Effector memory CD8-positive, alpha-beta T cell (primary cell): ENCODE data around the gene ABO.

Experiments
- ATAC-seq: fragments of 150-1000 bp; cut with Tn5 transposase; replicated peaks from 2 replicates; pipeline ENCODE4 v1.10.0; 2021; ENCODE audit warnings: mild to moderate bottlenecking, moderate library complexity
- DNase-seq, 3 experiments: peaks; one replicate each; pipeline ENCODE4 v3.0.0; 2021
- H3K27ac Mint-ChIP-seq, 2 donors: one replicate each; pipeline ENCODE4 v1.8.0; 2022; ENCODE audit warnings: mild to moderate bottlenecking in 2 of 2, mixed read lengths in 2 of 2, moderate library complexity in 2 of 2
- H3K27me3 Mint-ChIP-seq, 2 donors: one replicate each; pipeline ENCODE4 v1.8.0; 2022; ENCODE audit warnings: mixed read lengths in 2 of 2
- H3K36me3 Mint-ChIP-seq: one replicate; pipeline ENCODE4 v1.8.0; 2022; ENCODE audit warnings: mild to moderate bottlenecking, moderate library complexity, mixed read lengths; ENCODE audit not compliant: insufficient read depth
- H3K4me1 Mint-ChIP-seq, 2 donors: one replicate each; pipeline ENCODE4 v1.8.0; 2022; ENCODE audit warnings: low read depth in 2 of 2, mixed read lengths in 2 of 2
- H3K4me3 Mint-ChIP-seq, 2 donors: one replicate each; pipeline ENCODE4 v1.8.0; 2022; ENCODE audit warnings: mild to moderate bottlenecking in 2 of 2, mixed read lengths in 2 of 2, moderate library complexity in 2 of 2
- H3K9me3 Mint-ChIP-seq, 2 donors: one replicate each; pipeline ENCODE4 v1.8.0; 2022; ENCODE audit warnings: mixed read lengths in 2 of 2

ABO gene

DNA sequence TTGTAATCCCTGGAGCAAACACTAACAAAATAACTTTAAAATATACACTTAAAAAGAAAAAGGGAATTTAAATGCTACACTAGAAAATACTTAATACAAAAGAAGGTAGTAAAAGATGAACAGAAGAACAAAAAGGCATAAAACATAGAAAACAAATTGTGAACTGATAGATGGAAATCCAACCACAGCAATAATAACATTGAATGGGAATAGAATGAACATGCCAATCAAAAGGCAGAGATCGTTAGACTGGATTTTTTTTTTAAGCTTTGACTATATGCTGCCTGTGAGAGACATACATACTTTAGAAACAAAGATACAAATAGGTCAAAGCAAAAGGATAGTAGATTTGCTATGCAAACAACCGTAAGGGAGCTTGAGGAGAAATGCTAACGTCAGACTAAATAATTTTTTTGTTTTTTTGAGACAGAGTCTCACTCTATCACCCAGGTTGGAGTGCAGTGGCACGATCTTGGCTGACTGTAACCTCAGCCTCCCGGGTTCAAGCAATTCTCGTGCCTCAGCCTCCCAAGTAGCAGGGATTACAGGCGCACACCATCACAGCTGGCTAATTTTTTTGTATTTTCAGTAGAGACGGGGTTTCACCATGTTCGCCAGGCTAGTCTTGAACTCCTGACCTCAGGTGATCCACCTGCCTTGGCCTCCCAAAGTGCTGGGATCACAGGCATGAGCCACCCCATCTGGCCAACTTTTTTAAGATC is 6.5 kb downstream of the ABO start:
- H3K9me3 Mint-ChIP-seq: no peaks in the 10 kb centered on the region
- H3K36me3 Mint-ChIP-seq: no peaks in the 10 kb centered on the region
- ATAC-seq: no peak
- no peaks in the 10 kb centered on the region for H3K4me1 Mint-ChIP-seq
- DNase-seq: no peak
- no peak overlapping the region for H3K27ac Mint-ChIP-seq
- H3K27me3 Mint-ChIP-seq: peaks cover 50 to 52% of the 10 kb centered on the region in 2 donors
- no peak overlapping the region for H3K4me3 Mint-ChIP-seq

DNA sequence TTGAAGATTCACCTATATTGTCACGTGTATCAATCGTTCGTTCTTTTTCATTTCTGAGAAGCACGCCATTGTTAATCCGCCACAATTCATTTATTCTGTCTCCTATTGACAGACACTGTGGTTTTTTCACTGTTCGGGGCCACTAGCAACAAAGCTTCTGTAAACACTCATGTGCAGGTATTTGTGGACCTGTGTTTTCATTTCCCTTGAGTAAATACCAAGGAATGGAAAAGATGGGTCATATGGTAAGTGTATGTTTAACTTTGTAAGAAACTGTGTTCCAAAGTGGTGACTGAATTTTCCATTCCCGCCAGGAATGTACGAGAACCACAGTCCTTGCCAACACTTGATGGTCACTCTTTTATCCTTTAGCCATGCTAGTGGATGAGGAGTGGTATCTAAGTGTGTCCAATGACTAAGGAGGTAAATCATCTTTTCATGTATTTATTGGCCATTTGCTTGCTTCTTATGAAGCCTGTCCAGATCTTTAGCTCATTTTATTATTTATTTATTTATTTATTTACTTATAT is 10.7 kb downstream of the ABO start:
- Mint-ChIP-seq H3K9me3 (no peaks in the 10 kb centered on the region), H3K4me1 (no peaks in the 10 kb centered on the region), H3K27ac (no peak overlapping the region), H3K4me3 (no peak overlapping the region), H3K36me3 (no peaks in the 10 kb centered on the region), H3K27me3 (peaks cover 45 to 54% of the 10 kb centered on the region in 2 donors)
- DNase-seq: no peak
- no peak for ATAC-seq

DNA sequence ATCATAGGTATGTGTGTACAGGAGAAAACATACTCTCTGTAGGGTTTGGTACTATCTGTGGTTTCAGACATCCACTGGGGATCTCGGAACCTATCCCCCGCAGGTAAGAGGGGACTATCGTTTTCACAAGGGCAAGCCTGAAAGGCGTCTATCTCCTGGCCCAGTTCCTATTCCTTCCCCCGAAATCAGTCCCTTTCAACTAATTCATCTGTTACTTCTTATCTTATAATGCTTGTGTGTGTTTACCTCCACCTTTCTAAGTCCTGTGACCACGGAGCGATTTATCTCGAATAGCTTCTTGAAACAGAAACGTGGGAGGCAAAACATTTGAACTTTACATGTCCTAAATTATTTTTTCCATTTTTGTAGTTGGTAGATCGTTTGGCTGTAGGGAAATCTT is 11.4 kb downstream of the ABO start:
- no peak for ATAC-seq
- no peaks in the 10 kb centered on the region for H3K36me3 Mint-ChIP-seq
- peaks cover 43 to 55% of the 10 kb centered on the region in 2 donors for H3K27me3 Mint-ChIP-seq
- no peak for DNase-seq
- H3K9me3 Mint-ChIP-seq: no peaks in the 10 kb centered on the region
- no peak overlapping the region for H3K4me3 Mint-ChIP-seq
- H3K4me1 Mint-ChIP-seq: no peaks in the 10 kb centered on the region
- no peak overlapping the region for H3K27ac Mint-ChIP-seq

DNA sequence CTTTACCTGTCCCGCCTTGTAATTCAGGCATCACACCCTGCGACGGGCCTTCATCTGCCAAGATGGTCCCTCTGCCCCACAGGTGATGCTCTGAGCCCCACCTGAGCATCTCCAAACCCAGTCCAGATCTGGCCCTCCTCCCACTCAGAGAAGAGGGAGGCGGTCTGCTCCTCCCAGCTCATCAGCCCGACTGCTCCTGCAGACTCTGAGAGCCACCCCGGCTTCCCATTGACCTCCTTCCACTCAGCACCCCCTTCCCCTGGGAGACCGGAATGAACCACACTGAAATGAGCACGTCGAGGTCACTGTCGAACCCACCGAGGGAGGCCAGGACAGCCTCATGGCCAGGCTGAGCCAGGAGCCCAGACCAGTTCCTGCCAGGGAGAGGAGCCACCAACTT is 12.8 kb downstream of the ABO start:
- Mint-ChIP-seq H3K27me3 (peaks cover 43 to 49% of the 10 kb centered on the region in 2 donors), H3K4me1 (no peaks in the 10 kb centered on the region), H3K36me3 (no peaks in the 10 kb centered on the region), H3K9me3 (no peaks in the 10 kb centered on the region), H3K4me3 (no peak overlapping the region), H3K27ac (no peak overlapping the region)
- DNase-seq: no peak
- ATAC-seq: no peak

DNA sequence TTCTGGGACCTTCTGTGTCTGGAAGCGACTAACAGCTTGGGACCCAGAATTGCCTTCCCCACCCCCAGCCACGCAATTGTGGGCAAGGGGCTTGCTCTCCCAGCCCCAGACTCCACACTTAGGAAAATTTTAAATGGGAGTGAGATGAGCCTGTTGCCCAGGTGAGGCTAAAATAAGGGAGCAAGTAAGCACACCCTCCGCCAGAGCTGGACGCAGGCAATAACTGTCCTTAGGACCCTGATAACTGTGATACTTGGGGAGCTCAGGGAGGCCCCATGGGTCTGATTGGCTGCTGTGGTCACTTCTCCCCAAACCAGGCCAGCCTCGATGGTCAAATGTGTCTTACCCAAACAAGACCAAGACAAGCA is 13.3 kb downstream of the ABO start:
- Mint-ChIP-seq H3K4me1 (no peaks in the 10 kb centered on the region), H3K27ac (no peak overlapping the region), H3K9me3 (no peaks in the 10 kb centered on the region), H3K4me3 (no peak overlapping the region), H3K36me3 (no peaks in the 10 kb centered on the region), H3K27me3 (peaks cover 43 to 49% of the 10 kb centered on the region in 2 donors)
- DNase-seq: no peak
- ATAC-seq: no peak

DNA sequence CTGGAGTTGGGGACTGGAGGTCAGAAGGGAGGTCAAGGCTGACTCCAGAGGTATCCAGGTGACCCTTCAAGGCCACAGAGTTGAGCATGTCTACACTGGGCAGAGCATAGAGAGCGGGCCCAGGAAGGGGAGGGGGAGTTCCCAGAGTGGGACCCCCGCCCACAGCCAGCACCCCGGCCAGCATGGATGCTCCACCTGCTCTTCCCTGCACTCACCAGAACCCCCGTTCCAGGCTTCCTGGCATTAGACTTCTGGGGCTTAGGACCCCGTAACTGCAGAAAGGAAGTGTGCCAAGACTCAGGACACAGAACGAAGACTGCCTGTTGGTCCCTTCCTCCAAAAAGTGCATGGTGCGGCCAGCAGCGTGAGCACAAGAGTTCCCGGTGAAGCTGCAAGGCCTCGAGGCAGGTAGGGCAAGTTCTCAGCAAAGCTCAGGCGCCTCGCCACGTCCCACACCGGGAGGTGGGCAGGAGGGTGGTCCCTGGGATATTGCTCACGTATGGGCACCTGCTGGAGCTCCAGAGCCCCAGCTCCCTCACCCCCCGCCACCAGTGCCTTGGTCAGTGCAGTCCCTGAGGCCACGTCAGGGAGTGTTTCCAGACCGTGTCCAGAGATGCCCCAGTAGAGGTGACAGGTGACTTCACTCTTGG is 13.8 kb downstream of the ABO start:
- H3K27me3 Mint-ChIP-seq: peaks cover 43 to 49% of the 10 kb centered on the region in 2 donors
- H3K4me3 Mint-ChIP-seq: no peak overlapping the region
- no peaks in the 10 kb centered on the region for H3K9me3 Mint-ChIP-seq
- H3K27ac Mint-ChIP-seq: no peak overlapping the region
- DNase-seq: no peak
- H3K36me3 Mint-ChIP-seq: no peaks in the 10 kb centered on the region
- ATAC-seq: no peak
- no peaks in the 10 kb centered on the region for H3K4me1 Mint-ChIP-seq

DNA sequence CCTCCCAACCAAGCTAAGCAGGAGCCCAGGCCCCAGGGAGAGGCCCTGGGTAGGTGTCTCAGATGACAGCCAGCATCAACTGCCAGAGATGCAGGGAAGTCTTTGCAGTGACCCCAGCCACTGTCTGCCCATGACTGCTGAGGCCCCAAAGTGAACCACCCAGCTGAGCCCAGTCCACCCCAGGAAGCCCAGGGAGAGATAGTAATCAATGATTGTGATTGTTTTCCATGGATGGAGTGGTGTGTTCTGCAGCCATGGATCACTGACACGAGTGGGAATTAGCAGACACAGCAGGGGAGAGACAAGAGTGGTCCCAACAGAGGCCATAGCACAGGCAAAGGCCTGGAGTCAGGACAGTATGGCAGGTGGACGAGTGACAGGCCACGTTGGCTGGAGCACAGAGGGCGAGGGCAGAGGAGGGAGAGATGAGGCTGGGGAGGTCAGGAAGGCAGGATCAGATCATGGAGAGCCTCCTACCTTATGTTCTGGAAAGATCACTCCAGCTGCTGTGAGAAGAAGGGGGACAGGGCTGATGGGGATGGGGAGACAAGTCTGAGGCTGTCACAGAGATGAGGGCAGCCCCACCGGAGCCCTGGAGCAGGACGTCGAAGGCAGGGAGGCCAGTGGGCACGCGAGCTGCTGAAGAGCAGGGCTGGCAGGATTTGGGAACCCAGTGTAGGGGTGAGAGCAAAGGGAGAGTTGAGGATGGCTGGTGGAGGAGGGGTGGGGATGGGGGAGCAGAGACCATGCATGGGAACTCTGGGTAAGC is 14.5 kb downstream of the ABO start:
- DNase-seq (no peak), ATAC-seq (no peak)
- Mint-ChIP-seq H3K4me3 (no peak overlapping the region), H3K27ac (no peak overlapping the region), H3K4me1 (no peaks in the 10 kb centered on the region), H3K27me3 (peaks cover 43 to 49% of the 10 kb centered on the region in 2 donors), H3K36me3 (no peaks in the 10 kb centered on the region), H3K9me3 (no peaks in the 10 kb centered on the region)

DNA sequence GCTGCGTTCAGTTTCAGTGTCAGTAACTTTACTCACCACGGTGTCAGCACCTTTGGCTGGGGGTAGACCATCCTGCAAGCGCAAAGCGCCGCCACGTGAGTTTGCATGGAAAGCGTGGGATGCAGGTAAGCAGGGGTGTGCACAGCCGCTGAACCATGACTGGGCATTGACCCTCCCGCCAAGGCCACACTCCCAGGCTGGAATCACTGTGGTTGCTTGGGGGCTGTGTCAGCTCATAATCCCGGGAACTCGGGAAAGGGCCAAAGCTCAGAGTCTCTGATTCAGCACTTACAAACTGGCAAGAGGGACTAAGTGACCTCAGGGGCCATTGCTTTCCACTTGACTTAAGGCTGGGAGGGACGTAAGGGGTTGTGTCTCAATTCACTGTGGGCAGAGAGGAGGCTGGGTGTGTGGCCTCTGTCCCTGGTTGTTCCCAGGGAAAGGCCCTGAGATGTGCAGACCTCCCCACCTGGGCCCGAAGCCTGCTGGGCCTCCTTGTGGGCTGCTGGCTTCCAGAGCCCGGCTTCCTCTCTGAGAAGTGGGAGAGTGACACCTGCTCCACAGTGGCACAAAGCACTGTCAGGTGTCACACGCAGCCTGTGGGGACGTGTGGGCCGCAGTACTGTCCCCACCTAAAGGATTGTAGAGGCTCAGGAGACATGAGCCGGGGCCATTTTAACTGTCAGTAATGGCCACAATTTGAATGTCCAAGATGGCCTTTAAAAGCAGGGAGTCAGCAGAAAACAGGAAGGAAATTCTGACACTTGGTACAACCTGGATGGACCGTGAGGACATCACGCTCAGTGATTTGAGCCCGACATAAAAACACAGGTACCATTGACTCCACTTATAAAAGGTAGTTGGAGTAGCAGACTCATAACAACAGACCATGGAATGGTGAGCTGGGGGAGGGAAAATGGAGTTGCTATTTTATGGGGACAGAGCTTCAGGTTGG is 16.7 kb downstream of the ABO start:
- DNase-seq (no peak), ATAC-seq (no peak)
- no peak overlapping the region for H3K4me3 Mint-ChIP-seq
- peaks cover 28 to 33% of the 10 kb centered on the region in 2 donors for H3K27me3 Mint-ChIP-seq
- H3K4me1 Mint-ChIP-seq: no peaks in the 10 kb centered on the region
- no peaks in the 10 kb centered on the region for H3K9me3 Mint-ChIP-seq
- no peaks in the 10 kb centered on the region for H3K36me3 Mint-ChIP-seq
- no peak overlapping the region for H3K27ac Mint-ChIP-seq

DNA sequence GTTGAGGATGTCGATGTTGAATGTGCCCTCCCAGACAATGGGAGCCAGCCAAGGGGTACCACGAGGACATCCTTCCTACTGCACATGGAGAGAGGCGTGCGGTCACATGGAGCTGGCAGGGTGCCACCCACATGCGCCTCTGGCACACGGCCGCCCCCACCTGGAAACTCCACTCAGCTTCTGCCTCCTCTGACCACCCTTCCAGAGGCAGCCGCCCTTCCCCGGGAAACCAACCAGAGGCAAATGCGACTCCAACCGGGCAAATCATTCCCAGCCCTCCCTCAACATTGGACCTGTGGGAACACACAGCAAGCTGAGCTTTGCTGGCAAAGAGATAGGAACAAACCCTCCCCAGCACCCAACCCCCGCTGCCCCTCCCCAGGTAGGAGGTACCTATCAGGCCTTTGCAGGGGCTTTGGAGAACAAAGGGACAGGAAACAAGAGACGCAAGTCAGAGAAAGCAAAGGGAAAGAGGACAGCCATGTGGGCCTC is 17.5 kb downstream of the ABO start:
- Mint-ChIP-seq H3K4me1 (no peaks in the 10 kb centered on the region), H3K9me3 (no peaks in the 10 kb centered on the region), H3K36me3 (no peaks in the 10 kb centered on the region), H3K27ac (no peak overlapping the region), H3K4me3 (no peak overlapping the region), H3K27me3 (peaks cover 25 to 29% of the 10 kb centered on the region in 2 donors)
- DNase-seq: no peak
- ATAC-seq: no peak

DNA sequence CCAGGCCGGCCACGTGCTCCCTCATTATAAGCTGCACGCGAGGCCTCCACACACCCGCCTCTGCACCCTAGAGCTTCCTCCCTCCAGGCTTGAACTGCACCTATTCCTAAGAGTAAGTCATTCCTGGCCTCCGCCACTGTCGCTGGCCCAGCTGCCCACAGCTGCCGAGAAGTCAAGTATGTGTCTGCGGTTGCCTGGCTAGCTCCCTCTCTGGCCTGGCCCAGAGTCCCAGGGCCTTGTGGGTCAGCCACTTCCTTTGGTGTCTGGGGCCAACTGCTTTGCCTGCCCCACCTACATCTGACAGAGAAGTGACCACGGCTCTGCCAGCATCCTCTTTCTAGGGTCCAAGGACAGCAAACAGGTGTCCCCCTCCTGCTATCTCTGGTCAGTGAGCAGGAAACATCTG is 18.3 kb downstream of the ABO start:
- H3K27me3 Mint-ChIP-seq: peaks cover 17 to 21% of the 10 kb centered on the region in 2 donors
- no peak overlapping the region for H3K4me3 Mint-ChIP-seq
- H3K9me3 Mint-ChIP-seq: no peaks in the 10 kb centered on the region
- H3K27ac Mint-ChIP-seq: no peak overlapping the region
- ATAC-seq (no peak), DNase-seq (no peak)
- H3K36me3 Mint-ChIP-seq: no peaks in the 10 kb centered on the region
- H3K4me1 Mint-ChIP-seq: no peaks in the 10 kb centered on the region

DNA sequence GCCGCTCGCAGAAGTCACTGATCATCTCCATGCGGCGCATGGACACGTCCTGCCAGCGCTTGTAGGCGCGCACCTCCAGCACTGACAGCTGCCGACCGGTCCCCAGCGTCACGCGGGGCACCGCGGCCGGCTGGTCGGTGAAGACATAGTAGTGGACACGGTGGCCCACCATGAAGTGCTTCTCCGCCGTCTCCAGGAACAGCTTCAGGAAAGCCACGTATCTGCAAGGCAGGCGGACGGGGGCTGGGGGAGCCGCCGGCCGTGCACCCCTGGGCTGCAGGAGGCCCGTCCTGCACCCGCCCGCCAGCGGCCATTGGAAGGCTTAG is 18.9 kb downstream of the ABO start:
- Mint-ChIP-seq H3K27me3 (peaks cover 15 to 19% of the 10 kb centered on the region in 2 donors), H3K4me3 (no peak overlapping the region), H3K4me1 (no peaks in the 10 kb centered on the region), H3K27ac (no peak overlapping the region), H3K9me3 (no peaks in the 10 kb centered on the region), H3K36me3 (no peaks in the 10 kb centered on the region)
- ATAC-seq: no peak
- DNase-seq: no peak

DNA sequence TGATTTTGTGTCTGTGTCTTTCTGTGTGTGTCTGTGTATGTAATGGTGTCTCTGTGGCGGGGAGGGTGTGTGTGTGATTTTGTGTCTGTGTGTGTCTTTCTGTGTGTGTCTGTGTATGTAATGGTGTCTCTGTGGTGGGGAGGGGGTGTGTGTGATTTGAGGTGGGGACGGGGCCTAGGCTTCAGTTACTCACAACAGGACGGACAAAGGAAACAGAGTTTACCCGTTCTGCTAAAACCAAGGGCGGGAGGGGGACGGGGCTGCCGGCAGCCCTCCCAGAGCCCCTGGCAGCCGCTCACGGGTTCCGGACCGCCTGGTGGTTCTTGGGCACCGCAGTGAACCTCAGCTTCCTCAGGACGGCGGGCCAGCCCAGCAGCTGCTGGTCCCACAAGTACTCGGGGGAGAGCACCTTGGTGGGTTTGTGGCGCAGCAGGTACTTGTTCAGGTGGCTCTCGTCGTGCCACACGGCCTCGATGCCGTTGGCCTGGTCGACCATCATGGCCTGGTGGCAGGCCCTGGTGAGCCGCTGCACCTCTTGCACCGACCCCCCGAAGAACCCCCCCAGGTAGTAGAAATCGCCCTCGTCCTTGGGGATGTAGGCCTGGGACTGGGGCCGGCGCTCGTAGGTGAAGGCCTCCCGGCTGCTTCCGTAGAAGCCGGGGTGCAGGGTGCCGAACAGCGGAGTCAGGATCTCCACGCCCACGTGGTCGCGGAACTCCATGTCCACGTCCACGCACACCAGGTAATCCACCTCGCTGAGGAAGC is 19.4 kb downstream of the ABO start:
- H3K27me3 Mint-ChIP-seq: peaks cover 13 to 14% of the 10 kb centered on the region in 2 donors
- DNase-seq (no peak), ATAC-seq (no peak)
- no peaks in the 10 kb centered on the region for H3K9me3 Mint-ChIP-seq
- H3K4me1 Mint-ChIP-seq: no peaks in the 10 kb centered on the region
- H3K4me3 Mint-ChIP-seq: no peak overlapping the region
- no peak overlapping the region for H3K27ac Mint-ChIP-seq
- no peaks in the 10 kb centered on the region for H3K36me3 Mint-ChIP-seq
